ENCODE results near the gene SLC25A21.

- TF ChIP-seq CTCF (IDR thresholded peaks at IDR 0.05), result no peak
- no peak for TF ChIP-seq POLR2A (IDR thresholded peaks at IDR 0.05; ENCODE audit: low read depth)
These were observed 223.0 kb downstream of the SLC25A21 start for GRCh38 chr14:36949371-36949770.
